Endothelial cell of umbilical vein (primary cell): ENCODE data around the gene FGF2.

Experiments used
- CTCF ChIP-seq, 2 donors: IDR thresholded peaks; 1 replicate in 1 of 2; 2 replicates in 1 of 2; pipeline ENCODE4 v1.5.1; 2011; ENCODE audit warnings: low read length in 2 of 2, mild to moderate bottlenecking in 2 of 2, moderate library complexity in 2 of 2, control low read depth in 1 of 2, inconsistent platforms in 1 of 2, low read depth in 1 of 2; ENCODE audit not compliant: insufficient read depth in 1 of 2; ENCODE audit errors: extremely low read depth in 1 of 2
- FOS ChIP-seq: IDR thresholded peaks from 2 replicates; pipeline ENCODE4 v1.6.1; 2011; ENCODE audit warnings: mild to moderate bottlenecking, low read length, moderate library complexity, borderline replicate concordance; ENCODE audit not compliant: insufficient read depth
- MAX ChIP-seq: IDR thresholded peaks from 2 replicates; pipeline ENCODE4 v1.6.1; 2011; ENCODE audit not compliant: insufficient read depth, insufficient read length
- MYC ChIP-seq: IDR thresholded peaks from one replicate; pipeline ENCODE4 v1.6.1; 2011; ENCODE audit warnings: mild to moderate bottlenecking, low read depth, low read length
- POLR2A ChIP-seq: IDR thresholded peaks from 2 replicates; pipeline ENCODE4 v1.6.1; 2012; ENCODE audit warnings: low read depth, mild to moderate bottlenecking, control low read depth, low read length

DNA sequence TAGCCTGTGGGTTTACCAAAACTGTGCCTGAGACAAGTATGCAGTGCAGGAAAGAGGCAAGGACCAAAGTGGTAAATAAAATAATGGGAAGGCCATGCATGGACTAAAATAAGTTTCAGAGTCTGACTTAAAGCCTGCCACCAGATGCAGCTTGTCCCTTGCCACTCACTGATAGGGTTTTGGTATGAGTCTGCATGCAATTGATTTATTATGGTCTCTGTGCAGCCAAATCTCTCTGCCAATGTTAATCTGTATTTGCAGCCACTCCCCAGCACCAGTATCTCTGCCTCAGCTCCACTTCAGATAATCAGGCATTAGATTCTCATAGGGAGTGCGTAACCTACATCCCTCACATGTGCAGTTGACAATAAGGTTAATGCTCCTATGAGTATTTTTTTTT, 5.5 kb upstream of the FGF2 start:
- no peak for TF ChIP-seq MAX
- no peak for TF ChIP-seq MYC
- TF ChIP-seq CTCF (IDR thresholded peaks at IDR 0.05; ENCODE audit: extremely low read depth in 1 of 2, insufficient read depth in 1 of 2, low read depth in 1 of 2, low read length in 2 of 2): no peak
- no peak for TF ChIP-seq FOS
- no peak for TF ChIP-seq POLR2A
